GM12878 (cell line): ENCODE results near the gene DPPA2. TPM values are rescaled to one million over a fixed set of nuclear protein-coding genes. Genes with fewer than 3 reads are reported as not detected.

ENCODE experiments used
- ATF7 ChIP-seq: fragments of 450-650 bp; IDR thresholded peaks from 2 replicates; pipeline ENCODE4 v1.6.1; 2016; ENCODE audit warnings: low read depth, mild to moderate bottlenecking
- BACH1 ChIP-seq: fragments of 450-650 bp; IDR thresholded peaks from 2 replicates; pipeline ENCODE4 v1.6.1; 2017; ENCODE audit warnings: mild to moderate bottlenecking, borderline replicate concordance
- BHLHE40 ChIP-seq, 2 experiments: fragments of 450-650 bp in 1 of 2; IDR thresholded peaks; 2 replicates each; pipeline ENCODE4 v1.6.1; 2011 to 2017; ENCODE audit warnings: low read depth in 2 of 2, borderline replicate concordance in 1 of 2, improper control_type of control experiment in 1 of 2, low read length in 1 of 2, mild to moderate bottlenecking in 1 of 2
- CHD4 ChIP-seq: fragments of 200-600 bp; sonication (generic); IDR thresholded peaks from 2 replicates; pipeline ENCODE4 v1.6.1; 2016; ENCODE audit warnings: mild to moderate bottlenecking
- FOS ChIP-seq: IDR thresholded peaks from 3 replicates; pipeline ENCODE4 v1.6.1; 2011; ENCODE audit warnings: borderline replicate concordance; ENCODE audit not compliant: insufficient read length; ENCODE audit errors: extremely low read depth
- KAT2A ChIP-seq: conservative IDR thresholded peaks from 2 replicates; pipeline ENCODE4 v1.6.1; 2011; ENCODE audit warnings: low read depth, low read length; ENCODE audit not compliant: control insufficient read depth
- MEF2A ChIP-seq: IDR thresholded peaks from 2 replicates; pipeline ENCODE4 v1.6.1; 2011; ENCODE audit warnings: low read depth, mild to moderate bottlenecking, low read length, moderate library complexity; ENCODE audit not compliant: insufficient read depth
- MEF2B ChIP-seq: fragments of 450-650 bp; IDR thresholded peaks from 2 replicates; pipeline ENCODE4 v1.6.1; 2018; ENCODE audit warnings: mild to moderate bottlenecking, moderate library complexity; ENCODE audit not compliant: partially characterized antibody, poor library complexity, severe bottlenecking
- RAD51 ChIP-seq: fragments of 450-650 bp; IDR thresholded peaks from 2 replicates; pipeline ENCODE4 v1.6.1; 2016; ENCODE audit warnings: moderate library complexity, mild to moderate bottlenecking, inconsistent platforms
- STAT1 ChIP-seq: fragments of 450-650 bp; conservative IDR thresholded peaks from 2 replicates; pipeline ENCODE4 v1.6.1; 2014; ENCODE audit warnings: antibody characterized with exemption, mild to moderate bottlenecking
- WRNIP1 ChIP-seq: IDR thresholded peaks from 2 replicates; pipeline ENCODE4 v1.6.1; 2011; ENCODE audit warnings: low read depth, low read length, improper control_type of control experiment, borderline replicate concordance
- polyA plus RNA-seq, 11 experiments: library from polyadenylated mRNA; depleted of rRNA in 4 of 11; unstranded in 6 of 11; stranded (reverse) in 5 of 11; fragments of >200 nt; fragmentation: Nextera tagmentation in 4 of 11; fragmentation: Illumina TruSeq in 1 of 11; extraction: Ambion mirVana in 4 of 11; extraction: Trizol in 1 of 11; gene quantifications; 1 replicate in 1 of 11; 2 replicates in 10 of 11; pipeline versions ENCODE4 v1.2.1 to v1.2.3, GENCODE V29; 2011 to 2016; ENCODE audit warnings: inconsistent platforms in 2 of 11, missing spikeins in 2 of 11, low read depth in 1 of 11
- total RNA-seq, 4 experiments: library from RNA; depleted of rRNA in 3 of 4; stranded (reverse); fragments of >200 nt in 3 of 4; fragmentation: Illumina TruSeq in 1 of 4; extraction: Trizol in 1 of 4; gene quantifications; 2 replicates each; pipeline versions ENCODE4 v1.2.1 to v1.2.3, GENCODE V29; 2013 to 2021
- TF ChIP-seq, protein P1 (sequence below): fragments of 450-650 bp; IDR thresholded peaks from 2 replicates; pipeline ENCODE4 v1.6.1; 2017; ENCODE audit warnings: borderline replicate concordance
- TF ChIP-seq, protein P2 (sequence below), 3 experiments: IDR thresholded peaks in 2 of 3; conservative IDR thresholded peaks in 1 of 3; 2 replicates each; pipeline ENCODE4 v1.5.1; 2011; ENCODE audit warnings: low read depth in 3 of 3, low read length in 3 of 3, mild to moderate bottlenecking in 3 of 3, control low read depth in 2 of 3, moderate library complexity in 2 of 3, inconsistent platforms in 1 of 3, mixed read lengths in 1 of 3; ENCODE audit not compliant: control insufficient read depth in 2 of 3, insufficient read depth in 1 of 3; ENCODE audit errors: extremely low read depth in 1 of 3
- TF ChIP-seq, protein P3 (sequence below): IDR thresholded peaks from 2 replicates; pipeline ENCODE4 v1.6.1; 2012; ENCODE audit warnings: low read depth, low read length, improper control_type of control experiment

DPPA2 gene
- total and polyA plus RNA-seq, 10 of the 15 experiments (the other 5 are each of a cell fraction or from before 2014, with no cell fraction given) = not detected

DNA sequence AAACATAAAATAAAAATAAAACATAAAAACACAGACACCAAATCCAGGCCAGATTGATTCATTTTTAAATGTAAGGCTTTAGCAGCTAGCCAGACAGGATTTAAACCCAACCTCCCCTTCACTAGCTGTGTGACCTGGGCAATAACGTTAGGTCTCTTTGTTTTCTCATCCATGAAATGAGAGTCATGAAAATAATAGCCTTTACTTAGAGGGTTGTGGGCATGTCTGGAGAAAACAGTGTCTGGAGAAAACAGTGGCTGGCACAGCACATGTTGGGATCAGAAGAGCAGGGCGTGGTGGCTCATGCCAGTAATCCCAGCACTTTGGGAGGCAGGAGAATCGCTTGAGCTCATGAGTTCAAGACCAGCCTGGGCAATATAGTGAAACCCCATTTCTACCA lies 22.9 kb upstream of the DPPA2 start (continued):
- TF ChIP-seq, protein P1, sequence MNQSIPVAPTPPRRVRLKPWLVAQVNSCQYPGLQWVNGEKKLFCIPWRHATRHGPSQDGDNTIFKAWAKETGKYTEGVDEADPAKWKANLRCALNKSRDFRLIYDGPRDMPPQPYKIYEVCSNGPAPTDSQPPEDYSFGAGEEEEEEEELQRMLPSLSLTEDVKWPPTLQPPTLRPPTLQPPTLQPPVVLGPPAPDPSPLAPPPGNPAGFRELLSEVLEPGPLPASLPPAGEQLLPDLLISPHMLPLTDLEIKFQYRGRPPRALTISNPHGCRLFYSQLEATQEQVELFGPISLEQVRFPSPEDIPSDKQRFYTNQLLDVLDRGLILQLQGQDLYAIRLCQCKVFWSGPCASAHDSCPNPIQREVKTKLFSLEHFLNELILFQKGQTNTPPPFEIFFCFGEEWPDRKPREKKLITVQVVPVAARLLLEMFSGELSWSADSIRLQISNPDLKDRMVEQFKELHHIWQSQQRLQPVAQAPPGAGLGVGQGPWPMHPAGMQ = no peak
- TF ChIP-seq BACH1 (no peak), MEF2A (no peak), ATF7 (no peak), BHLHE40 (IDR thresholded peaks at IDR 0.05; ENCODE audit: borderline replicate concordance in 1 of 2, low read depth in 2 of 2, low read length in 1 of 2) (no peak), CHD4 (no peak), KAT2A (no peak), STAT1 (no peak), RAD51 (no peak), MEF2B (no peak), FOS (no peak), WRNIP1 (no peak)
- TF ChIP-seq, protein P2, sequence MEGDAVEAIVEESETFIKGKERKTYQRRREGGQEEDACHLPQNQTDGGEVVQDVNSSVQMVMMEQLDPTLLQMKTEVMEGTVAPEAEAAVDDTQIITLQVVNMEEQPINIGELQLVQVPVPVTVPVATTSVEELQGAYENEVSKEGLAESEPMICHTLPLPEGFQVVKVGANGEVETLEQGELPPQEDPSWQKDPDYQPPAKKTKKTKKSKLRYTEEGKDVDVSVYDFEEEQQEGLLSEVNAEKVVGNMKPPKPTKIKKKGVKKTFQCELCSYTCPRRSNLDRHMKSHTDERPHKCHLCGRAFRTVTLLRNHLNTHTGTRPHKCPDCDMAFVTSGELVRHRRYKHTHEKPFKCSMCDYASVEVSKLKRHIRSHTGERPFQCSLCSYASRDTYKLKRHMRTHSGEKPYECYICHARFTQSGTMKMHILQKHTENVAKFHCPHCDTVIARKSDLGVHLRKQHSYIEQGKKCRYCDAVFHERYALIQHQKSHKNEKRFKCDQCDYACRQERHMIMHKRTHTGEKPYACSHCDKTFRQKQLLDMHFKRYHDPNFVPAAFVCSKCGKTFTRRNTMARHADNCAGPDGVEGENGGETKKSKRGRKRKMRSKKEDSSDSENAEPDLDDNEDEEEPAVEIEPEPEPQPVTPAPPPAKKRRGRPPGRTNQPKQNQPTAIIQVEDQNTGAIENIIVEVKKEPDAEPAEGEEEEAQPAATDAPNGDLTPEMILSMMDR (IDR thresholded peaks at IDR 0.05 in 2 of 3, conservative IDR thresholded peaks at IDR 0.05 in 1 of 3; ENCODE audit: control insufficient read depth in 2 of 3, extremely low read depth in 1 of 3, insufficient read depth in 1 of 3, low read depth in 3 of 3, low read length in 3 of 3) = no peak
- TF ChIP-seq, protein P3, sequence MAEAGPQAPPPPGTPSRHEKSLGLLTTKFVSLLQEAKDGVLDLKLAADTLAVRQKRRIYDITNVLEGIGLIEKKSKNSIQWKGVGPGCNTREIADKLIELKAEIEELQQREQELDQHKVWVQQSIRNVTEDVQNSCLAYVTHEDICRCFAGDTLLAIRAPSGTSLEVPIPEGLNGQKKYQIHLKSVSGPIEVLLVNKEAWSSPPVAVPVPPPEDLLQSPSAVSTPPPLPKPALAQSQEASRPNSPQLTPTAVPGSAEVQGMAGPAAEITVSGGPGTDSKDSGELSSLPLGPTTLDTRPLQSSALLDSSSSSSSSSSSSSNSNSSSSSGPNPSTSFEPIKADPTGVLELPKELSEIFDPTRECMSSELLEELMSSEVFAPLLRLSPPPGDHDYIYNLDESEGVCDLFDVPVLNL = no peak
